HG02840 (cell line): ENCODE measurements around the gene SLC34A1.

ENCODE experiments used
- ATAC-seq: cut with Tn5 transposase; IDR thresholded peaks from one replicate; pipeline ENCODE4 v1.9.1; 2021; ENCODE audit warnings: mild to moderate bottlenecking, moderate library complexity, moderate number of reproducible peaks; ENCODE audit not compliant: unreplicated experiment, low FRiP score

Gene SLC34A1

GRCh38 chr5:177442066-177442826 is 58.0 kb downstream of the SLC34A1 start:
- no peak for ATAC-seq

- no peak for ATAC-seq
Observed at GRCh38 chr5:177443144-177443983, 59.1 kb downstream of the SLC34A1 start.

GRCh38 chr5:177444106-177445051 is 60.1 kb downstream of the SLC34A1 start:
- no peak for ATAC-seq

GRCh38 chr5:177445052-177445916 is 61.0 kb downstream of the SLC34A1 start:
- ATAC-seq, result no peak

- no peak for ATAC-seq
Observed at GRCh38 chr5:177445917-177446199, 61.6 kb downstream of the SLC34A1 start.

GRCh38 chr5:177446200-177447065 is 62.2 kb downstream of the SLC34A1 start, which contains the start of gene PRR7:
Gene PRR7, plus strand, starts transcription at chr5:177446814. Its CDS starts 8,254 bp downstream, at chr5:177455068.
- peak; percentile 41 for ATAC-seq

GRCh38 chr5:177447066-177447610 is 62.9 kb downstream of the SLC34A1 start:
- peak; percentile 21 for ATAC-seq

GRCh38 chr5:177447611-177448243 is 63.5 kb downstream of the SLC34A1 start:
- ATAC-seq, result no peak
